Measurements from ENCODE around the gene TPSD1. TPM values are rescaled to one million over a fixed set of nuclear protein-coding genes. Genes with fewer than 3 reads are reported as not detected.
"Not testable (repeated sequence)": the region's sequence is repeated elsewhere in the genome, so short reads cannot be mapped to it uniquely, and the experiment has no call there.

Gene TPSD1
- total RNA-seq, 1 experiment from 2014 or later, result not detected

- no peaks in the 10 kb centered on the region for H3K9me3 ChIP-seq (ENCODE audit: low read length)
- no TSS peak for BruUV-seq (replicated peaks)
- ChIA-PET CTCF (no interaction called here), POLR2A (ENCODE audit: unreplicated experiment) (no interaction called here)
- H3K27me3 ChIP-seq (ENCODE audit: low read length), result peaks cover 26% of the 10 kb centered on the region
- H2AFZ ChIP-seq (ENCODE audit: low read length), result no peak overlapping the region
- H3F3A ChIP-seq (ENCODE audit: low read length, unreplicated experiment), result no peaks in the 10 kb centered on the region
- intact Hi-C loops (cut with micrococcal nuclease), result no loop called here
- H3K36me3 ChIP-seq (ENCODE audit: low read depth, low read length), result no peaks in the 10 kb centered on the region
- TF ChIP-seq CTCF (conservative IDR thresholded peaks at IDR 0.05; ENCODE audit: low read depth, low read length), result no peak
- no peak for TF ChIP-seq EZH2 (IDR thresholded peaks at IDR 0.05; ENCODE audit: low read length, unreplicated experiment)
- no peak for TF ChIP-seq EZH2phosphoT487 (IDR thresholded peaks at IDR 0.05; ENCODE audit: borderline replicate concordance, low read length)
- no peaks in the 10 kb centered on the region for H4K20me1 ChIP-seq (ENCODE audit: low read length)
- H3K79me2 ChIP-seq (ENCODE audit: low read length), result no peaks in the 10 kb centered on the region
- no peaks in the 10 kb centered on the region for H3K9me2 ChIP-seq (replicated peaks; ENCODE audit: low read length)
- H3K4me1 ChIP-seq (ENCODE audit: insufficient read depth, low read length), result no peaks in the 10 kb centered on the region; the same call in 1 of the 2 replicates
- no peak overlapping the region for H3K4me3 ChIP-seq (ENCODE audit: low read length)
- no peak for ATAC-seq
- no peak for DNase-seq
- no peak overlapping the region for H3K27ac ChIP-seq (ENCODE audit: low read length)
- no peak overlapping the region for H3K9ac ChIP-seq (ENCODE audit: low read length)
- no peak overlapping the region for H3K4me2 ChIP-seq (ENCODE audit: low read length)
These were observed 8.6 kb downstream of the TPSD1 start for GRCh38 chr16:1264345-1265089.

GRCh38 chr16:1265090-1265630 is 9.3 kb downstream of the TPSD1 start:
- H3F3A ChIP-seq (ENCODE audit: low read length, unreplicated experiment), result no peaks in the 10 kb centered on the region
- H3K4me1 ChIP-seq (ENCODE audit: insufficient read depth, low read length), result no peaks in the 10 kb centered on the region; the same call in 1 of the 2 replicates
- intact Hi-C loops (cut with micrococcal nuclease), result no loop called here
- TF ChIP-seq EZH2phosphoT487 (IDR thresholded peaks at IDR 0.05; ENCODE audit: borderline replicate concordance, low read length), result no peak
- H3K27ac ChIP-seq (ENCODE audit: low read length), result no peak overlapping the region
- DNase-seq (no peak), ATAC-seq (no peak)
- H3K36me3 ChIP-seq (ENCODE audit: low read depth, low read length), result no peaks in the 10 kb centered on the region
- ChIA-PET POLR2A (ENCODE audit: unreplicated experiment) (no interaction called here), CTCF (no interaction called here)
- H3K9me2 ChIP-seq (replicated peaks; ENCODE audit: low read length), result no peaks in the 10 kb centered on the region
- no peak overlapping the region for H3K9ac ChIP-seq (ENCODE audit: low read length)
- peaks cover 19% of the 10 kb centered on the region for H3K27me3 ChIP-seq (ENCODE audit: low read length)
- no peak overlapping the region for H3K4me3 ChIP-seq (ENCODE audit: low read length)
- H4K20me1 ChIP-seq (ENCODE audit: low read length), result no peaks in the 10 kb centered on the region
- no peaks in the 10 kb centered on the region for H3K9me3 ChIP-seq (ENCODE audit: low read length)
- H3K4me2 ChIP-seq (ENCODE audit: low read length), result no peak overlapping the region
- H3K79me2 ChIP-seq (ENCODE audit: low read length), result no peaks in the 10 kb centered on the region
- BruUV-seq (replicated peaks), result no TSS peak
- no peak overlapping the region for H2AFZ ChIP-seq (ENCODE audit: low read length)

- H3K4me3 ChIP-seq (ENCODE audit: low read length), result no peak overlapping the region
- no peaks in the 10 kb centered on the region for H3K9me2 ChIP-seq (replicated peaks; ENCODE audit: low read length)
- ChIA-PET POLR2A (ENCODE audit: unreplicated experiment) (no interaction called here), CTCF (no interaction called here)
- no peak for TF ChIP-seq EZH2phosphoT487 (IDR thresholded peaks at IDR 0.05; ENCODE audit: borderline replicate concordance, low read length)
- no peak for TF ChIP-seq CTCF (conservative IDR thresholded peaks at IDR 0.05; ENCODE audit: low read depth, low read length)
- H3K4me1 ChIP-seq (ENCODE audit: insufficient read depth, low read length), result no peaks in the 10 kb centered on the region; the same call in 1 of the 2 replicates
- H3K4me2 ChIP-seq (ENCODE audit: low read length), result no peak overlapping the region
- H3K9me3 ChIP-seq (ENCODE audit: low read length), result no peaks in the 10 kb centered on the region
- intact Hi-C loops (cut with micrococcal nuclease), result no loop called here
- DNase-seq, result no peak
- no peaks in the 10 kb centered on the region for H3K36me3 ChIP-seq (ENCODE audit: low read depth, low read length)
- no peak overlapping the region for H2AFZ ChIP-seq (ENCODE audit: low read length)
- no peak overlapping the region for H3K9ac ChIP-seq (ENCODE audit: low read length)
- H3K27ac ChIP-seq (ENCODE audit: low read length), result no peak overlapping the region
- peaks cover 13% of the 10 kb centered on the region for H3K27me3 ChIP-seq (ENCODE audit: low read length)
- H3K79me2 ChIP-seq (ENCODE audit: low read length), result no peaks in the 10 kb centered on the region
- H4K20me1 ChIP-seq (ENCODE audit: low read length), result no peaks in the 10 kb centered on the region
- H3F3A ChIP-seq (ENCODE audit: low read length, unreplicated experiment), result no peaks in the 10 kb centered on the region
- BruUV-seq (replicated peaks), result no TSS peak
- no peak for ATAC-seq
These were observed 10.0 kb downstream of the TPSD1 start for GRCh38 chr16:1265826-1266225.

- BruUV-seq (replicated peaks); H3F3A ChIP-seq (ENCODE audit: low read length, unreplicated experiment); H3K9me3 ChIP-seq (ENCODE audit: low read length); DNase-seq; H3K9me2 ChIP-seq (replicated peaks; ENCODE audit: low read length); H4K20me1 ChIP-seq (ENCODE audit: low read length); intact Hi-C loops (cut with micrococcal nuclease); H3K79me2 ChIP-seq (ENCODE audit: low read length); H3K36me3 ChIP-seq (ENCODE audit: low read depth, low read length); H3K4me1 ChIP-seq (ENCODE audit: insufficient read depth, low read length); H3K4me3 ChIP-seq (ENCODE audit: low read length); POLR2A ChIA-PET (ENCODE audit: unreplicated experiment); ATAC-seq; H3K9ac ChIP-seq (ENCODE audit: low read length); H3K4me2 ChIP-seq (ENCODE audit: low read length); CTCF ChIA-PET; H3K27me3 ChIP-seq (ENCODE audit: low read length); H3K27ac ChIP-seq (ENCODE audit: low read length); H2AFZ ChIP-seq (ENCODE audit: low read length): not testable (repeated sequence)
These were observed 13.5 kb downstream of the TPSD1 start for GRCh38 chr16:1269418-1269817.
